MCF 10A (cell line): ENCODE results near the gene PKD1. TPM values are rescaled to one million over a fixed set of nuclear protein-coding genes. Genes with fewer than 3 reads are reported as not detected.
"Not testable (repeated sequence)": the region's sequence is repeated elsewhere in the genome, so short reads cannot be mapped to it uniquely, and the experiment has no call there.

Source experiments
- BruUV-seq: library from RNA; stranded (reverse); fragments of 400-500 nt; replicated peaks from 2 replicates; lab custom pipeline; 2021; lab: Mats Ljungman, UMichigan
- CTCF ChIA-PET: fragments of 300-600 bp; sonication (Branson Sonifier 250); formaldehyde crosslinking; extraction: SDS; loops from one replicate; lab custom pipeline; 2021; ENCODE audit warnings: antibody characterized with exemption, inconsistent platforms; lab: Yijun Ruan, JAX
- POLR2A ChIA-PET: fragments of 300-600, 350-650 bp; sonication (Branson Sonifier 250); formaldehyde crosslinking; extraction: SDS; loops from one replicate; lab custom pipeline; 2020; ENCODE audit warnings: antibody characterized with exemption, inconsistent platforms; lab: Yijun Ruan, JAX
- DNase-seq: peaks from one replicate; pipeline ENCODE4 v3.0.0-alpha.2; 2018; ENCODE audit not compliant: unreplicated experiment
- H3K27ac Mint-ChIP-seq: one replicate; pipeline ENCODE4 v1.8.0; 2022; ENCODE audit warnings: mild to moderate bottlenecking, low read depth, mixed read lengths; ENCODE audit not compliant: unreplicated experiment
- H3K27me3 Mint-ChIP-seq: one replicate; pipeline ENCODE4 v1.8.0; 2022; ENCODE audit warnings: mixed read lengths; ENCODE audit not compliant: insufficient read depth, unreplicated experiment
- H3K36me3 Mint-ChIP-seq: one replicate; pipeline ENCODE4 v1.8.0; 2022; ENCODE audit warnings: mild to moderate bottlenecking, moderate library complexity, mixed read lengths; ENCODE audit not compliant: insufficient read depth, unreplicated experiment
- H3K4me1 Mint-ChIP-seq: one replicate; pipeline ENCODE4 v1.8.0; 2022; ENCODE audit warnings: mixed read lengths; ENCODE audit not compliant: insufficient read depth, unreplicated experiment
- H3K4me3 Mint-ChIP-seq: one replicate; pipeline ENCODE4 v1.8.0; 2022; ENCODE audit warnings: mild to moderate bottlenecking, moderate library complexity, mixed read lengths; ENCODE audit not compliant: unreplicated experiment
- H3K9me3 Mint-ChIP-seq: one replicate; pipeline ENCODE4 v1.8.0; 2022; ENCODE audit warnings: mixed read lengths; ENCODE audit not compliant: unreplicated experiment
- intact Hi-C: fragments of 100-400 bp; cut with micrococcal nuclease; formaldehyde crosslinking; loops from 2 replicates; pipeline ENCODE4 v1.14.1; 2022
- total RNA-seq: library from RNA; stranded (reverse); gene quantifications from 2 replicates; pipeline ENCODE4 v1.2.3, GENCODE V29; 2022
- TF ChIP-seq, protein P1 (sequence below): fragments of 200-600 bp; IDR thresholded peaks from one replicate; pipeline ENCODE4 v1.8.0; 2022; ENCODE audit warnings: antibody characterized with exemption, mild to moderate bottlenecking; ENCODE audit not compliant: unreplicated experiment

Gene PKD1
- total RNA-seq, 1 experiment from 2014 or later, result 187 TPM

DNA sequence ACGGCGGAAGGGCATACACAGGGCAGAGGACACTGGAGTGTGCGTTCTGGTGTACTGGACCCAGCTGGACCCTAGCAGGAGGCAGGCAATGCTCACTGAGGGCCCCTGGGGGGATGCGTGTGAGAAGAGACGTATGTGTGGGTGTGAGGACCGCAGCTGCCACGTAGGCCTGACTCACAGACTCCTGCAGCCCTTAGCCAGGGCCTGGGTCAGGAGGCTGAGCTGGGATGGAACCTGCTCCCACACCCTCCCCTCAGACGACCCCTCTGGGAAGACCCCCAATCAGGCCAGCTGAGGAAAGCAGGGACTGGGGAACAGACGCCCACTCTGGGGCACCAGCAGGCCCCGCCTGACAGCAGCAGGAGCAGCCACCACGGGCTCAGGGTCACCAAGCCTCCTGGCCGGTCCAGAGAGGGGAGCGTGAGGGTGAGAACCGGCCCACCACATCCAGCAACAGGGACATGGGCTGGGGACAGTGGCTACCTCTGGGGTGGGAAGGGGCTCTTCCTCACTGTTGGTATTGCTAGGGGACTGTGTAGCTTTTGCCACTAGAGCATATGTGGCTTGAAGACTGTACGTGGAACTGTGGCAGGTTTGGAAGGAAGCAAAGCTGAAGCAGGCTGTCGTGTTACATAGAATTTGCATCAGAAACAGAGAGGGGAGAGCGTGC lies 28.4 kb downstream of the PKD1 start:
- H3K27ac Mint-ChIP-seq, intact Hi-C loops, BruUV-seq, POLR2A ChIA-PET, H3K4me1 Mint-ChIP-seq, H3K27me3 Mint-ChIP-seq, H3K4me3 Mint-ChIP-seq, H3K9me3 Mint-ChIP-seq, CTCF ChIA-PET: not testable (repeated sequence)
- H3K36me3 Mint-ChIP-seq, result peaks cover 23% of the 10 kb centered on the region
- peak; percentile 57 for DNase-seq

DNA sequence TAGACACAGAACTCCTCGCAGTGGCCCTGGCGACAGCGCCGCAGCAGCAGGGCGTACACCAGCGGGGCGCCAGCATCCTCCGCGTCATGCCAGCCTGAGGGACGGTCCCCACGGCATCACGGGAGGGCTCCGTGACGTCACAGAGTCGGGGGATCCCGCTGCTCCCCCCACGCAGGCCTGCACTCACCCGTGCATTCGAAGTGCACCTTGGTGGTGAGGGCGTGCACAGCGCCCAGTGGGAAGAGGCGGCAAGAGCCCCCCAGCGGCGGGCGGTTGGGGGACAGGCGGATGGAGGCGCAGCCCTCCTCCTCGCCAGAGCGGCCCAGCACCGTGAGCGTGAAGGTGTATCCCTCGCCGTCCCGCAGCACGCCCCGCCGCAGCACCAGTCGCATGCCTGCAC lies 29.5 kb downstream of the PKD1 start:
- CTCF ChIA-PET, result not testable (repeated sequence)

DNA sequence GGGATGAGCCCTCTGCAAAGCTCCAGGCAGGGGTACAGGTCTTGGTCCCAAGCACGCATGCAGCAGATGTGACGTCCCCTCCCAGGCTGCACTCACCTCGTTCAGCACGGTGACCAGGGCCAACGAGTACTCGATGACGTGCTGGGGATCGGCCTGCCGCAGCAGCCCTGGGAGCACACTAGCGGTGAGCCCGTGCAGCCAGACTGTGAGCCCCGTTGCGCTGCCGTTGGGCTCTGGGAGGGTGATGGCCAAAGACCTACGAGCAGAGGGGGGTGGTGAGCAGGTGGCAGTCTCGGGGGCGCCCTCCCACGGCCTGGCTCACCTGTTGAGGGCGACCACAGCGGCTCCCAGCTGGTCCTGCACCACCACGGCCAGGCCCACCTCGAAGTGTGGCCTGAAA lies 29.9 kb downstream of the PKD1 start:
- H3K36me3 Mint-ChIP-seq, result peaks cover 20% of the 10 kb centered on the region
- BruUV-seq, H3K4me1 Mint-ChIP-seq, CTCF ChIA-PET, H3K9me3 Mint-ChIP-seq, H3K27ac Mint-ChIP-seq, H3K4me3 Mint-ChIP-seq, intact Hi-C loops, DNase-seq, H3K27me3 Mint-ChIP-seq, POLR2A ChIA-PET: not testable (repeated sequence)

More for the DNA sequence above, 29.5 kb downstream of the PKD1 start:
- peaks cover 21% of the 10 kb centered on the region for H3K36me3 Mint-ChIP-seq
- H3K4me3 Mint-ChIP-seq, intact Hi-C loops, BruUV-seq, H3K4me1 Mint-ChIP-seq, H3K27me3 Mint-ChIP-seq, POLR2A ChIA-PET, H3K27ac Mint-ChIP-seq, H3K9me3 Mint-ChIP-seq, DNase-seq: not testable (repeated sequence)

DNA sequence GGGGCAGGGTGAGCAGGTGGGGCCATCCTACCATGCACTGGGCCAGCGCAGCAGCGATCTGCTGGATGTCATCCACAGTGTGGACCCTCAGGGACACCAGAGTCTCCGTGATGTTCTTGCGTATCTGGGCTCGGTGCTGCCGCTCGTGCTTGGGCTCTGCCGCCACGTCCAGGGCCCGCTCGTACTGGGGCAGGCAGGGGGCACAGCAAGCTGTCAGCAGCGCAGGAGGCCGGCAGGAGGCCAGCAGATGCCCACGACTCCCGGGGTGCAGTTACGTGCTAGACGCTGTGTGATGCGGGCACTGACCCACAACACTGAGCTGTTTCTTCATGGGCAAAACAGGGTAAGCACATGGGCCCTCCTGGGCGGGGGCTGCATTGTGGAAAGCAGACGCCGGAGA lies 30.4 kb downstream of the PKD1 start:
- H3K4me3 Mint-ChIP-seq, H3K27me3 Mint-ChIP-seq, DNase-seq, POLR2A ChIA-PET, H3K27ac Mint-ChIP-seq, H3K9me3 Mint-ChIP-seq, H3K4me1 Mint-ChIP-seq, BruUV-seq, intact Hi-C loops, CTCF ChIA-PET: not testable (repeated sequence)
- H3K36me3 Mint-ChIP-seq, result peaks cover 23% of the 10 kb centered on the region

DNA sequence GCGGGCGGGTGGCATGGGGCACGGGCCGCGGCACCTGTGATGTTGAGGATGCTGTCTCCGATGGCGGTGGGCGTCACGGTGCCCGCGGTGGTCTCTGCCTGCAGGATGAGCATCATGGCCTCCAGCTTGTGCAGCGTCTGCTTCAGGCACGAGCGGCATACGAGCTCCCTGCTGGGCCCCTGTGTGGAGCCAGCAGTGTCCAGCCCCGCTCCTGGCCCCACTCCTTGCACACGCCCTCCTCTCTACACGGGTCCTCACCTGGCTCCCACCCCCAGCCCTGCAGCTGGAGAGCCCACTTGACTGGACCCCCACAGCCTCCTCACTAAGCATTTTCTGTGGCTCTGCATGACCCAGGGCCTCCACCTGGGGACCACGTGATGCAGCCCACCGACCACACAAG lies 31.2 kb downstream of the PKD1 start:
- H3K27me3 Mint-ChIP-seq, POLR2A ChIA-PET, intact Hi-C loops, H3K27ac Mint-ChIP-seq, DNase-seq, CTCF ChIA-PET, H3K9me3 Mint-ChIP-seq, H3K4me3 Mint-ChIP-seq, BruUV-seq, H3K4me1 Mint-ChIP-seq: not testable (repeated sequence)
- H3K36me3 Mint-ChIP-seq, result peaks cover 28% of the 10 kb centered on the region

DNA sequence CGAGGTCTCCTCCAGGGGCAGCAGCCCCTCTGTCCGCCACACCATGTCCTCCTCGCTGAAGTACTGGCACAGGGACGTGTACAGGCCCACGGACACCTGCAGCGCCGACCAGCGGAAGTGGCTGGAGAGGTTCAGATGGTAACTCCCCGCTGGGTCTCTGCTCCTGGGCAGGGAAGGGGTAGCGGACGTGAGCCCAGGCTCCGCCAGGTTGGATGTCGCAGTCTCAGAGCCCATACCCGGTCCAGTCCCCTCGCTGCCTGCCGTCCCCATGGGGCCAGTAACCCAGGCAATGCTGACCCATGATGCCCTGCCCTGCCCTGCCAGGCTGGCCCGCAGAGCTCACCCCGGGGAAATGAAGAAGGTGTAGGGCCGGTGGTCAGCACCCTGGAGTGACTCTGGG lies 33.2 kb downstream of the PKD1 start:
- Mint-ChIP-seq H3K27ac (no peak overlapping the region), H3K4me1 (no peaks in the 10 kb centered on the region), H3K27me3 (no peaks in the 10 kb centered on the region), H3K4me3 (no peak overlapping the region), H3K36me3 (peaks cover 39% of the 10 kb centered on the region), H3K9me3 (no peaks in the 10 kb centered on the region)
- ChIA-PET POLR2A (no interaction called here), CTCF (no interaction called here)
- BruUV-seq, result no TSS peak
- intact Hi-C loops, result no loop called here
- no peak for DNase-seq
- TF ChIP-seq, protein P1, sequence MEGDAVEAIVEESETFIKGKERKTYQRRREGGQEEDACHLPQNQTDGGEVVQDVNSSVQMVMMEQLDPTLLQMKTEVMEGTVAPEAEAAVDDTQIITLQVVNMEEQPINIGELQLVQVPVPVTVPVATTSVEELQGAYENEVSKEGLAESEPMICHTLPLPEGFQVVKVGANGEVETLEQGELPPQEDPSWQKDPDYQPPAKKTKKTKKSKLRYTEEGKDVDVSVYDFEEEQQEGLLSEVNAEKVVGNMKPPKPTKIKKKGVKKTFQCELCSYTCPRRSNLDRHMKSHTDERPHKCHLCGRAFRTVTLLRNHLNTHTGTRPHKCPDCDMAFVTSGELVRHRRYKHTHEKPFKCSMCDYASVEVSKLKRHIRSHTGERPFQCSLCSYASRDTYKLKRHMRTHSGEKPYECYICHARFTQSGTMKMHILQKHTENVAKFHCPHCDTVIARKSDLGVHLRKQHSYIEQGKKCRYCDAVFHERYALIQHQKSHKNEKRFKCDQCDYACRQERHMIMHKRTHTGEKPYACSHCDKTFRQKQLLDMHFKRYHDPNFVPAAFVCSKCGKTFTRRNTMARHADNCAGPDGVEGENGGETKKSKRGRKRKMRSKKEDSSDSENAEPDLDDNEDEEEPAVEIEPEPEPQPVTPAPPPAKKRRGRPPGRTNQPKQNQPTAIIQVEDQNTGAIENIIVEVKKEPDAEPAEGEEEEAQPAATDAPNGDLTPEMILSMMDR, result no peak

DNA sequence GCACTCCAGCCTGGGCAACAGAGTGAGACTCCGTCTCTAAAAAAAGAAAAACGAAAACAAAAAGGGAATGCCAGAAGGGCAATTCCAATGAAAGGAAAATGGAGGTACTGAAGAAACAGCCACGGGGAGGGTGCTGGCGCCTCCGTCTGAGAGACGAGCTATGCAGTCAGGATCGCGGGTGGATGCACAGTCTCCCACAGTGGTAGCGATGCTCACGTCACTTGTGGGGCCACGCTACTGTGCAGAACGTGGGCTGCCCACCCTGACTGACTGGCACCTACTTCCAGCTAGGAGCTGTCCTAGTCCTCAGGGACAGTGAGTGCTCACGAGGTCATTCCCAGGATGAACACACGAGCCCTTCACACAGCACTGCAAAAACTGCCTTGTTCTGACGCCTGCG lies 34.1 kb downstream of the PKD1 start:
- H3K27me3 Mint-ChIP-seq, H3K4me3 Mint-ChIP-seq, H3K9me3 Mint-ChIP-seq, BruUV-seq, H3K4me1 Mint-ChIP-seq, POLR2A ChIA-PET, H3K27ac Mint-ChIP-seq, DNase-seq, intact Hi-C loops: not testable (repeated sequence)
- peaks cover 45% of the 10 kb centered on the region for H3K36me3 Mint-ChIP-seq
- CTCF ChIA-PET, result interaction anchor here (0.6 to 0.7 kb wide), 2 partner anchors 243 to 269 kb away, joined by 3 read pairs; no protein-coding TSS in a partner anchor

DNA sequence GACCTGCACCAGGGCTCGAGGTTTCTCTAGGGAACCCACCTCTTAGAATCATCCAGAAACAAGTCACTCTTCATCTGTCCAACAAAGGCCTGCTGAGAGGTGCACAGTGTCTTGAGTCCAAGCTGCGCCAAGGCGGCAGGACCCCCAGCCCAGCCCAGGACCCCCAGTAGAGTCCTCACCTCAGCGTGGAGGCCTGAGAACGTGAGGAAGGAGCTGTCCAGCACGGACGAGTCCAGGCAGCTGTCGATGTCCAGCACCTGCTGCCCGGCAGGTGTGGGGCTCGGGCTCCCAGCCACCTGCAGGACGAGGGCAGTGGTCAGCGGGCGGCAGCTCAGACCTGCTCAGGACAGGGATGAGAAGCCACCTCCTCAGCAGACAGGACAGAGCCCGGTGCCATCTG lies 38.0 kb downstream of the PKD1 start:
- H3K9me3 Mint-ChIP-seq, H3K27ac Mint-ChIP-seq, DNase-seq, BruUV-seq, intact Hi-C loops, H3K4me1 Mint-ChIP-seq, H3K4me3 Mint-ChIP-seq, POLR2A ChIA-PET, H3K27me3 Mint-ChIP-seq: not testable (repeated sequence)
- CTCF ChIA-PET, result interaction anchor here (0.6 kb wide), 1 partner anchor 198 kb away, joined by 3 read pairs; no protein-coding TSS in a partner anchor
- peaks cover 58% of the 10 kb centered on the region for H3K36me3 Mint-ChIP-seq
